Measurements from ENCODE around the gene HES2.

DNA sequence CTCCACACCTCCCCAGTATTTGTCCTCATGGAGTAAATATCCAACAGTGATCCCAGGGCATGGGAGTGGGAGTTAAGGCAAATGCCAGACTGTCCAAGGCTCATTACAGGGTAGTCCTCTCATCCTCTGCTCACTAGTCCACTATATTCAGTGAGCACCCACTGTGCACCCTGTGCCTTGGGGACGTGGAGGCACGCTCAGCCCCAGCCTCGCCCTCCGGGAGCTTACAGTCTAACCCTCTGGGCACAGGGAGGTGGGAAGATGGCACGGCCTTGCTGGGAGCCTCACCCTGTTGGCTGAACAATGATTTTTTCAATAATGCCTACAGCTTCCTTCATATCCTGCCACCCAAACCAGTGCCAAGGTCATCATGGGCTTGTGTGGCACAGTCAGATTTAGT lies 2.8 kb downstream of the HES2 start:
- TF ChIP-seq GATA2 (IDR thresholded peaks at IDR 0.05; ENCODE audit: low read depth, low read length), result no peak
- no peak for TF ChIP-seq GATA3 (IDR thresholded peaks at IDR 0.05; ENCODE audit: low read depth, low read length)
